SKM-1 treated with dmso at 0.1 percent for 144 hours (cell line): ENCODE data around the gene LRCH1.

Experiments used
- DNase-seq: peaks from one replicate; lab custom pipeline; 2025; ENCODE audit not compliant: unreplicated experiment; lab: John Stamatoyannopoulos, UW

LRCH1 gene

DNA sequence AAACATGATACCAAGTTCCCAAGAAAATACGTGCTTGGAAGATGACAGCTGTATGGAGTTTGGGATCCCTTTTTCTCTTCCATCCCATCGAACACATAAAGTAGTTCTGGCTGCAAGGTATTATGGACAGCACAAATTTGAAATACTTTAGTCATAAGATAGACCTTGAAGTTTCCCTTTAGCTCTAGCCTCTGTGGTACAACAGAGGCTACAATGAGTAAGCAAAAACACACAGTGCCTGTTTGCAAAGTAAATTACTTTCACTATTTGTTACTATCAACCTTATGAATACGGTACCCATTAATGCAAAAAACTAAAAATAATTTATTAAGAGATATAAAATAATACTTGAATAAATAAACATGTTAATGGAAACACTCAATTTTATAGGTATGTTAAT lies 21.0 kb upstream of the LRCH1 start:
- no peak for DNase-seq

DNA sequence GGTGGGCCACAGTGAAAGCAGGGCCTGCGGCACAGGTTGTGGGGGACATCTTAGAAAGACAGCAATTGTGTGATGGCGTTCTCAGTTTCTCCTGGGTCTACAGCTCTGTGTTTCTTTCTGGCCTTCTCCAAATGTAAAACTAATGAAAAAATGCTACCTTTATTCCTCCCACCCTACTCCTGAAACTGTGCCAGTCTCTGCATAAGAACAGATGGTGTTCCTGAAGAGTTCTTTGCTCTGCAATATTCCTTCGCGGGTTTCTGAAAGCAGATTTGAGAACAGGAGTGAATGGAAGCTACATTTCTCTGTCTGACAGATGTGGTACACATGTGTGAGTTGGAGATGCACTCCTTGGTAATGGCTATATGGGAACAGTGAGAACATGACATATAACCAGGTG lies 18.0 kb upstream of the LRCH1 start:
- no peak for DNase-seq

DNA sequence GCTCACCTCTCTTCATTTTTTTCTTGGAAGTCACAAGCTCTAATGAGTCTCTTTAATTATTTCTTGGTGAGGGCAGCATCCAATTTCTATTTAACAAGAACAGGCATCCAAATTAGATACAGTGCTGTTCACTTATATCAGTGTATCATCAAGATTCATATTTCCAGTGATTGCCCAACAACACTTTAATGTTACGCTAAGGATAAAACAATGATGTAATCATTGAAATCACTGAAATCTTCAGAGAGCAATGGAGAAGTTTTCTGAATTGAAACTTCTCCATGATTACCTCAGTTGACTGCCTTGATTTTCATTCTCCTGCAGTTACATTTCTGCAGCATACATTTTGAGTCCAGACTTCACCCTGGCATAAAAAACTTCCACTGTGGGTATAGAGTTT lies 17.1 kb upstream of the LRCH1 start:
- no peak for DNase-seq

DNA sequence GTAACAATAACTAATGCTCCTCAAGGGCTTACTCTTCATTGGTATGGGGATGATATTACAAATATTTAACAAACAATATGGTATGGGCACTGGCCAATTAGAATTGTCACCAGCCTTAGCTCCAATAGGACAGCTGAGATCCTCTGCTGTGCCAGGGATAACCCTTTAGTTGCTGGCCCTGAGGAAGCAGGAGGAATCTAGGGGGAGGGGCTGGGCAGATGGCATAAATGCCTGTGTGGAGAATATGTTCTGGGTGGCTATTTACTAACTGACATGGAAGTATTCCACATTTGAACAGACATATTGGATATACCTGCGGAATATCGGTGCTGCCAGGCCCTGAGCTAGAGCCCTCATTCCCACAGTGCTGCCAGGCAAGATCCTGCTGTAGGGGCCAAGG lies 16.6 kb upstream of the LRCH1 start:
- no peak for DNase-seq

DNA sequence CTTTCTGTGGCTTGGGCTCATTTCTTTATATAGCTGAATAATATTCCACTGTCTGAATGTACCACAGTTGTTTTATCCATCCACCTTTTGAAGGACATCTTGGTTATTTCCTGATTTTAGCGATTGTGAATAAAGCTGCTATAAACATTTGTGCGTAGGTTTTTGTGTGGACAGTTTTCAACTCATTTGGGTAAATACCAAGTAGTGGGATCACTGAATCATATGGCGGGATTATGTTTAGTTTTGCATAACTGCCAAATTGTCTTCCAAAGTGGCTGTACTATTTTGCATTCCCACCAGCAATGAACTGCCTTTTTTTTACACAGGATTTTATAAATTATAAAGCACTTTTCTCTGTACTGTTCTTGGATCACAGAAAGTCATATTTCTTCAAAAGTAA lies 13.7 kb upstream of the LRCH1 start:
- no peak for DNase-seq

DNA sequence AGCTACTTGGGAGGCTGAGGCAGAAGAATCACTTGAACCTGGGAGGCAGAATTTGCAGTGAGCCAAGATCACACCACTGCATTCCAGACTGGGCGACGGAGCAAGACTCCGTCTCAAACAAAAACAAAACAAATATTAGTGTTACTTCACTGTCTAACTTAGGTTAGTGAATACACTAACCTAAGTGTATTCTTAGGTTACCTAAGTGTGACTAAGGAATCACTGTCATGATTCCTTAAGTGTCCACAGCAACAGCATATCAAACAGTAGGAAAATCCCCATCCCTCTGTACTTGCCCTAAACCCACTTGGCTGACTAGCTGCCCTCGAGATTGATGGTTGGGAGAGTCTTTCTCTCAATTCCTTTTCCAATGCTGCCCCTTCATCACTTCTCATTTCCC lies 11.8 kb upstream of the LRCH1 start:
- DNase-seq = no peak

DNA sequence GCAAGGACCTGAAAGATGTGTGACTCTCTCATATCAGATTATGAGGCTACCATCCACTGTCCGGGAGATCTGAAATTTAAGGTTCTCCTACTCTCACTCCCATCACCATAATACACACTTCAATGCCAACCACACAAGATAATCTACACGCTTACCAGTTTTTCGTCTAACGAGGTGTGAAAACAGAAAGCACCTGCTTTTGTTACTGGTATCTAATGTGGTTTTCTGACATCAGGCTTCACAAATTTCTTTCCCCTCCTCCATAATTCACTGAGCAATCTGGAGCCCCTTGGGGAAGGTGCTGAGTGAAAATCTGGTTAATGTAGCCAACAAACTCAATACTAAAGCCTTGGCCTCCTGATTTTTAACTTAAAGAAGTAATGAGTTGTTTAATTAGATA lies 10.1 kb upstream of the LRCH1 start:
- DNase-seq = no peak

DNA sequence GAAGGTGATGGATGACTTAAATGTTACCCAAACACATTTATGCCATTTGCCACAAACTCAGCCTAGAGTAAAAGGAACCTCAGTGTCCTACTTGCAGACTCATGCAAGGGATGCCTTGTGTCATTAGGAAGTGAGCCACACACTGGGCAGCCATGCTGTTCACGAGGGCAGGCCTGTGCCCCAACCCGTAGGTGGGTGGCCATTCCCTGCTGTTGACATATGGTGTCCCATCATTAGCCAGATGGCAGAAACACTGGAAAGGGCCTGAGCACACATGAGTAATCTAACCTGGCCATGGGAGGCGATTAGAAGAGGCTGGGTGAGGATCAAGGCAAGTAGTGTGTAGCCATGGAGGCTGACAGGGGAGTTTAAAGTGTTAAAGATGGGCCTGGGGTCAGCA lies 9.7 kb upstream of the LRCH1 start:
- DNase-seq = no peak

DNA sequence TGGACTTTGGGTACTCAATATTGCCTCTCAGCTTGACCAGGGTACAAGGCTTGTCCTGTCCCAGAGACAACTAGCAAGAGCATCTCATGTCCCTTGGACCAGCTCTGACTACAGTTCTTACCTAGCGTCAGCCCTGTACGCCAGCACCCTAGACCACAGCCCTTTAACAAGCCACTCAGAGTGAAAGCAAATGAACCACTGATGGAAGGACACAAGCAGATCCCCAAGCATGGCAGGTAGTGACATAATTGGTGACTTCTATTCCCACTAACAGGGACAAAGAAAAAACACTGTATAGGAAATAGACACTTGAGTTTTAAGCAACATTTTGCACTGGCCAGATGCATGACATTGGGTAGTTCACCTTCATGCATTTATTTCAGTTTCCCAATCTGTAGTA lies 8.8 kb upstream of the LRCH1 start:
- no peak for DNase-seq

DNA sequence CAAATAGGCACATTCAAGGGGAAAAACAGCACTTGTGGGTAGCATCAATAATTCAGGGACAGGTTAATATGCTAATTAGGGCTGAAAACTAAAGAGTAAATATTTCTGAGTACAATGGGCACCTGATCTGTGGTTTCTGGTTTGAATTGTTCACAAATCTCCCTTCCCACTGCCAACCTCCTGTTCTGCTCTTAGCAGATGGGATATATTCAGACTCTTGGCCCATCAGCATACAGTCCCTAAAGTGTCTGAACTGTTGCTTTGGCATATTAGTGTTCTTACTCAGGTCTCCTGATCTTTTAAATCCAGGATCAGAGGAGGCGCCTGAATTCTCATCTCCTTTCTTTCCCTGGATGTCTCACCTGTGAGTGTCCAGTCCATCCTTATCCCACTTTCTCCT lies 8.2 kb upstream of the LRCH1 start:
- DNase-seq = no peak

DNA sequence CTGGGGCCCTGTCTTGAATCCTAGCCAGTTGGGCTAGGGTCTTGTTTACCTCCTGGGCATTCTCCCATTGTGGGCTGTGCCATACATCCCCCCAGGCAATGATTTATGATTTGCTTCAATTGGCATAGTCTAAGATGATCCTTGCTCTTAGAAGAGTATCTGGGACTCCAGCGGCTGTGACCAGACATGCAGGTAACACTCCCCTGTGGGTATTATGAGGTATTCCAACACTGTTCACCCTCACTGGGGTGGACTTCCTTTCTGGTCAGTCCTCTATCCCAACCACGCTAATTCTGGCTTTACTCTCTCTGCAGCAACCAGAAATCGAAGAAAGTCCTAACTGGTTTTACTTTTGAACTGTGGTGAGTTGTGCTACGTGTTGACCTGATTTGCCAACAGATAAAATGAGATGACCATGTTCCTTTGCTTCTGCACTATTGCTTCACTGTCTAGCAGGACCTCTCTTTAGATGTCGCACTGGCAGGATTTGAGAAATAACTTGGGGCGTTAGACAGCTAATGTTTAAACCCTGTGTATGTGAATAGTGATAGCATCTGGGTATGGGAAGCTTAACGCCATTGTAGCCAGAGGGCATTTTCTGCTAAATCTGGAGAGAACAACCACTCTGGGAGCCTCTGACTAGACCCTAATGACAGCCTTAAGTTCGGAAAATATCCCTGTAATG lies 6.7 kb upstream of the LRCH1 start:
- no peak for DNase-seq

DNA sequence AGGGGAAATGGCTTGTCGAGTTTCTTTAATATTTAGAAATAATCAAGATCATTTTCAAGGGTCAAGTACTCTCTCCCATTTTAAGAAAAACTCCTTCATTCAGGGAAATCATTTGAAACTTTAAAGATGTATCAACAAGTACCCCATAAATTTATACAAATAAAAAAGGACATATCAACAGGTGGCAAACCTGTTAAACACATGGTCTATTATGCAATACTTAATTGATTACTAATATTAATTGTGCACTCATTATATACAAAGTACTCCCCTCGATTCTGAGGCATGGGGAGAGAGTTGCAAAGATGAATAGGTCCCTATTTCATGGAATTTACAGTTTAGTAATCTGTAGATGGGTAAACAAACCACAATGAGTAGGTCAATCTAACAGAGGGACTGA lies 2.1 kb upstream of the LRCH1 start:
- DNase-seq = no peak

DNA sequence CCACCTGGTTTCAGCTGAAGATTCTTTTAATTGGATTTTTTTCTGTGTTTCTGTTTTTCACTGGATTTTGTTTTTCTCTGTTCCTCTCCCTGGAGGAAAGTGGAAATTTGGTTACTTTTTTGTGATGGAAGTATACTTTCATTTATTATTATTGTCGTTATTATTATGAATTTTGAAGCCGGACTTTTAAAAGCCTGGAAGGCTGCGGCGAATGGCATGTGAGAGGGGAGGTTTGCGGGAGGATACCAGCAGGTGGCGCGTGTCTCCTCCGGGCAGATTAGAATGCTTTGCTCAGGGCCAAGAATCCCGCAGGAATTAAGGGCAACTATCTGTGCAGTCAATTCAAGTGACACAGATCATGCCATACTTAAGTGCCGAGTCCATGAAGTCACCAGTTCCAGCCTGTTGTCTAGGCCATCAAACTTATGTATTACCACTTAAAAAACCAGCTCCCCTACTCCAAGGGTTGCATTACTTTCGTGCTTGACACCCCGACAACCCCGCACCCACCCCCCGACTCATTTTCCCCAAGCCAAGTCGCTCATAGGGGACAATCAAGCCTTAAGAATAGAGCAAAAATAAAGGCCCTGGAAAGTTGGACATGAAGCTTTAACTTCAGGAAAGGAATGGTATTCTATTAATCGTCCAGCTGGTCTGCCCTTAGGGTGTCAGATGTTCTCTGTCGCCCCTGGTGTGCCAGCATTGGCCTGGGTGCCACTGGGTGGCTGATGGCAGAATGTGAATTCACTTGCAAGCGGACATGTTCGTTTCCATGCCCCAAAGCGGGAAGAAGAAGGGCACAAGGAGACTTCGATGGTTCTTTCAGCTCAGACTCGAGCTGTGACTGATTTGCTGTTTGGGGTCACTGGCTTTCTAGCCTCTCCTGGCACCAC lies 1.3 kb upstream of the LRCH1 start:
- peak; percentile 66 for DNase-seq

DNA sequence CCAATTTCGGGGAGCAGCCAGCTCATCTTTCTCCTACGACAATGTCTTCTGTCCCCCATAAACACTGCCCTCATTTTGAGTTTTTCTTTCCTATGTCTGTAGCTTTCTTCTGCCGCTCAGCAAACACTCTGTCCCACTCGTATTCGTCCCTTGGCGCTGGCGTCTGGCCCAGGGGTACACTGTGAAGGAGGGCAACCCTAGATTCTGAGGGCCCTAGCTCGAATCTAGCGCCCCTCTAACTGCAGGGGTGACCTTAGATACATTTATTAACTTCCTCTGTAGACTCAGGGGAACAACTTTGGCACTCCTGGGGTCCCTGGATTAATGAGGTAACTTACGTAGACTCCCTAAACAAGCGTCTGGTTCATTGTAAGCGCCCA lies 677 bp upstream of the LRCH1 start:
- DNase-seq = no peak

DNA sequence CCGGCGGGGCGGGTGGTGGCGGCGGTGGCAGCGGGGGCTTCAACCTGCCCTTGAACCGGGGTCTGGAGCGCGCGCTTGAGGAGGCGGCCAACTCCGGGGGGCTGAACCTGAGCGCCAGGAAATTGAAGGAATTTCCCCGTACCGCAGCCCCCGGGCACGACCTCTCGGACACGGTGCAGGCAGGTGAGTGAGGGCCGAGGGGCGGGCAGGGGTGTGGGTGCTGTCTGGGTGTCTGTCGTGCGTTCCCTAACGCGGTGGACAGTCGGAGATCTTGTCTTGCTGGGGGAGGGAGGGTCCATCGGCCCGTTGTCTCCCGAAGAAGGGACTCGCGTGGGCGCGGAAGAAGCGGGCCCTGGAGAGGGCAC lies 533 bp downstream of the LRCH1 start:
- DNase-seq = no peak

DNA sequence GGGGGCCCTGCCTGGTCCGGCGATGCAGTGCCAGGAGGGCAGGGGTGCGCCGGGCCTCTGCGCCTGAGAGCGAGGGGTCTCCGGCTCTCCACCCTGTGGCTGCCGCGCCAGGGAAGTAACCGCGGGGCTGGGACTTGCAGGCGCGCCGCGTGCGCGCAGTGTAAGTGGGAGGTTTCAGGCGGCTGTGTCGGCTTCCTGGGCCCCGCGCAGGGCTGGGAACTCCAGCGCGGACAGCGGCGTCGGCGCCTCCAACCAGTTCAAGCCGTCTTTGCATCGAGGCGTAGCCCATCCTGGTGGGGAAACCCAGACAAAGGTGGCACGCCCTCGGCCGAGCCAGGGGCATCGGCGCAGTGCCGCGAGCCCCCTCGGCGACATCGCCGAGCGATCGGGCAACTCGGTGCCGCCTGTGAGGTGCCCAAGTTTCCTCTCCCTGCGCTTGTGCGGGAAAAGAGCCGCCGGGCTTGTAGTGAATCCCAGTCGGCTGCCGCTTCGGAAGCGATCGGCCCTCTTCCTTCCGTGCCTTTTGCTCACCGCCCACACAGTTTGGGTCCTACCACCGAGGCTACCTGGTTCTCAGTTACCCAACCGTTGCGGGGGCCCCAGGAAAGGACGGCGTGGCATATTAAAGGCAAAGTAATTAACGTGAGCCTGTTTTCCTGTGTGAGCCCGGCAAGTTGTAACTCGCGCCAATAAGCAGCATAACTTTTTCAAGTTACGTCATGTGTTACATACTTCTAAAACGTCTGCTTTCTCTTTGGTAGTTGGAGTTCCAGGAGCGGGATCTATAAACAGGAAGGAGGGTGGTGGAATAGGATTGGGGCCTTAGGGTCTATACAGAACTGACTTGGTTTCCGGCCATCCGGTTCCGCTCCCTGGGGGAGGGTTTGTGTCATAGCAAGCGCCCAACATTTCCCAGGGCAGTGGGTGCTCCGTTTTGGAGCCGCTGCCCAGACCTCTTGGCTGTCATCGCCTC lies 1.2 kb downstream of the LRCH1 start:
- DNase-seq = peak; percentile 83

DNA sequence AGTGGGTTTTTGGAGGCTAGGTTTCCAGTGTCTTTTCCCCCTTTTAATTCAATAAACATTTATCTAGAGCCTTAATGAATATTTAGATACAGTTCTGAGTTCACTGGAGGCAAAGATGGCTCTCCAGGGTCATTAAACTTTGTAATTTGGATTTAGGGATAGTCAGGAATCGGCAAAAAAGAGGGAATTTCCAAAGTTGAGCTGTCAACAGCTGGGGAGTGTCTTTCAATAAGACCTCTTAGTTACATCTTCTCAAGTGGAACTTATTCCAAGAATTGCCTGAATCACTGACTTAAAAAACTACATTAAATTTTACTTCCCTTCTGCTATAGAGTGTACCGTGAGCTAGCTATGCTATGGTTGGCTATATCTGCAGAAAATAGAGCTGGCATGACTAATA lies 2.0 kb downstream of the LRCH1 start:
- DNase-seq = no peak

DNA sequence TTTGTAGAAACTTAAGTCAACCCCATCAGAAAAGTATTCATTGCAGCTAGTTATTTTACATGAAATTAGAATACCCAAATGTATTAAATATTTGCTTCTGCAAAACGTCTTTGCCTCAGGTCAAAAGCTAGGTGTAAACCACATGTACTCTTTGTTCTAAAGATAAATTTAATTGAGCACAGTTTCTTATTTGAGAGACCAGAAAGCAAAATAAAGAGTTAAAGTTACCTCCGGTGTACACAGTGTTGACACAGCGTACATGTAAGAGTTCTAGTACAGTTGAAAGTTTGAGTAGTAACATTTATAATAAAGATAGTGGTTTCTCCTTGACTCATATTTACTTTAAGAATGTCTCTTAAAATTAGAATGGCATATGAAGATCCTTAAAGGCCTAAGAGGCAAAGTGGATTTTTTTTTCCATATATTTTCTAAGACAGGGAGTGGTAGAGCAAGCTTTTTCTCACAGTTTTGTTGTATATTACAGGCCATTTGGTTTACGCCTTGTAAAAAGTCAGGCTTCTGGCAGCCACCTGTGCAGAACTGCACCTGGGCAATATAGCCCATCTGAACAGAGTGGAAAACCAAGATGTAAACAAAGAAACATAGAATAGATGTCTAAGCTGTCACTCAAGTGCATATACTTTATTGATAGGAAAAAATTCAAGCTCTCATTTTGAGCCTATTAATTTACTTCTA lies 2.9 kb downstream of the LRCH1 start:
- DNase-seq = no peak

DNA sequence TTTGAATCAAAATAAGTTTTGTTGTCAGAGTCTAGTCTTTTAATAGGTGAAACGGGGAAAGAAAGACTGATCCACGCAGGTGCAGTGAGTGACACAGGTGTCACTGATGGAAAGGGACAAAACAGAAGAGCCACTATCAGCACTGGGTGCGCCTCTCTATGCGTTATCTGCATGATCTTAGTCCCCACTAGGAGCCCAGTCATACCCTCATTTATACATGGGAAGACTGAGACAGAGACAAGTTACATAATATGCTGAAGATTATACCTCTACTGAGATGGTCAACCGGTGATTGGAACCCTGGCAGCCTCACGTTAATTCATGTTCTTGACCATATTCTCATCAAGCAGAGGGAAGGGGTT lies 3.4 kb downstream of the LRCH1 start:
- DNase-seq = no peak

DNA sequence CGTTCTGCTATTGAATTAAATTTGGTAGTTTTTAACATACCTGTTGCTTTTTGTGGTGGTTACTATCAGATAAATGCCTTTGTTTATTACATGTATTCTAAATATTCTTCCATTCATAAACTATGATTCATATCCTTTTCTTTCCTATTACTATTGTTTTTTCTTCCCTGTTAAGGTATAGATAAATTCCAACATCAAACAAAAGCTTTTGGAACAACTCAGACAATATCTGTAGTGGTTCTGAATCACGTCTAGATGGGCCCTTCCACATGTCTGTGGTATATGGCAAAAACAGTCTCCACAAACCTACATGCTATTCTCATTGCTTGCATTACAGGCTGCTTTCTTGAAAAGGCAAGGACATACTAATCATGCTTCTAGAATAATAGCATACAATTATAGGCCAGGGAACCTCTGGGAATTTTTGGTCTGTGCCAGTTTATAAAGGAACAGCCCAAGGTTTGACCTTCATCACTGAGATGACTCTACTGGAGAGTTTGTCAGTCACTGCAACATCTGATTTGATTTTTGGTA lies 6.4 kb downstream of the LRCH1 start:
- DNase-seq = no peak

DNA sequence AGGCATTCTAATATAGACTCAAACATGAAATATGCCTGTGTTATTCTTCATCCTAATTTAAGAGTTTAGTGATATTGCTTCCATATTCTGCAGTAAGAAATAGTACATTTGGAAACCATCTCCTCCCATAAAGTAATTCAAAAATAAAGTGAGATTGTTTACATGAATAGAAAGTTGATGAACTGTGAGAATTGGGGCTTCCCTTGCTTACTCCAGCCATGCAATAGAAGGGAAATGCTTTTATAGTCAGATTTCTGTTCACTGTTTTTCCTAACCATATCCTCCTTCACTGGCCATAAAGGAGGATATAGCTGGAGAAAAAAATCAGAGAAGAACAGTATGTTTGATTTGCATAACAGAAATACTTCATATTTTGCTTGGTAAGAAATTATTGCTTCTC lies 7.8 kb downstream of the LRCH1 start:
- DNase-seq = no peak
